ENCODE measurements around the gene BCL2L13.

Gene BCL2L13

DNA sequence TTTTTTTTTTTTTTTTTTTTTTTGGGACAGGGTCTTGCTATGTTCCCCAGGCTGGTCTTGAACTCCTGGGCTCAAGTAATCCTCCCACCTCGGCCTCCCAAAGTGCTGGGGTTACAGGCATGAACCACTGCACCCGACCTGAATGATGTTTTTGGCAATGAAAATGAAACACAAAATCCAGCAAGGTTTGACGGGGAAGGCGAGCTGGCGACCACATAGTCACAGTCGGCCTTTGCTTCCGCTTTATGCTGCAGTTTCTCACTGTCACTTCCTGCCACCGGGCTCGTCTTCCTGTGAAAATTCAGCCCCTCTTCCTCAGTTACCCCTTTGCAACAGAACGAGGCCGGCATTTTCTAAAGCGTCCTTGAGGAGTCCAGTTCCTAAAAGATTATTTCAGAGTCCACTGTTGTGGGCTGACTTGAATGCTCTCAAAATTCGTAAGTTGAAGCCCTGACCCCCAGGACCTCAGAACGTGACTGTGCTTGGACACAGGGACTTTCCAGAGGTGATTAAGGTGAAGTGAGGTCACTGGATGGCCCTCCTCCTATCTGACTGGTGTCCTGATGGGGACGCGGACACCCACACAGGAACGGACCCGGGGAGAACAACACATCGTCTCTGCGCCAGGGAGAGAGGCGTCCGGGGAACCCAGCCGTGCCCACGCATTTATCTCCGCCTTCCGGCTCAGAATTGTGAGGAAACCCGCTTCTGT, 138.6 kb downstream of the BCL2L13 start:
- peak in 1 of 2 donors; percentile 62 for DNase-seq (ENCODE audit: extremely low read depth in 1 of 2, low read depth in 1 of 2)

DNA sequence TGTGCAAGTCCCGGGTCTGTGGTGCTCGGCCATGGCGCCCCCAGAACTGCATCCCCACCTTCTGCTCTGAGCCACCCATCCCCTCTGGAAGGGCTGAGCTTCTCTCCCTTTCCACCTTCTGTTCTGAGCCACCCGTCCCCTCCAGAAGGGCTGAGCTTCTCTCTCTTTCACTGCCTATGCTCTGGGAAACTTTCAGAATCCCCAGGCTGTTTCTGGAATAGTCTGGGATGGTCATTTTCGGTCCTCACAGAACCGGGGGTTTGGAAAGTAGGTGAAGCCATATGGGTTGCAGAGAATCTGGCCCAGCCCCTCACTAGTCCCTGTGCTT, 139.1 kb downstream of the BCL2L13 start:
- no peak for DNase-seq (ENCODE audit: extremely low read depth in 1 of 2, low read depth in 1 of 2)

DNA sequence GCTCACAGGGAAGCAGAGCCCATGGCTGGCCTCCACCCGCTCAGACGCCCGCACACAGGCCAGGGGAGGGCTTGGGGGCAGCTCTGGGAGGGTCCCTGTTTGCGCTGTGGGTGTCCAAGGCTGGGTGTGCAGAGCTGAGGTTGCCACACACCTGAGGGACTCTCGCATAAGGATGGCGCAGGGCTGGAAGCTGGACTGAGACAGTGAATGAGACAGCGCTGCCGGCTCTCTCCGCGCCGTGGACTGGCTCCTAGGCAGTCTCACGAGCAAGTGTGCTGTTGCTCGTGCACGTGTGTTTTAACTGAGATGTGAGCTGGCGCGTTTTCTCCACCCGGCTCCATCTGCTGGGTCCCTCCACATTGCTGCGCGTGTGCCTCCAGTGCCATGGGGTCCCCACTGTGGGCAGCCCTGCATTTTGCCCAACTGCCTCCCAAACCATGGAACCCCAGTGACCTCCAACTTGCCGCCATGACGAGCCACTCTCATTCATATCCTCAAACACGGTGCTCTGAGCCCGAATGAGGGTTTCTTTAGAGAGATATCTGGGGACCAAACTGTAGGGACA, 139.9 kb downstream of the BCL2L13 start:
- no peak for DNase-seq (ENCODE audit: extremely low read depth in 1 of 2, low read depth in 1 of 2)

DNA sequence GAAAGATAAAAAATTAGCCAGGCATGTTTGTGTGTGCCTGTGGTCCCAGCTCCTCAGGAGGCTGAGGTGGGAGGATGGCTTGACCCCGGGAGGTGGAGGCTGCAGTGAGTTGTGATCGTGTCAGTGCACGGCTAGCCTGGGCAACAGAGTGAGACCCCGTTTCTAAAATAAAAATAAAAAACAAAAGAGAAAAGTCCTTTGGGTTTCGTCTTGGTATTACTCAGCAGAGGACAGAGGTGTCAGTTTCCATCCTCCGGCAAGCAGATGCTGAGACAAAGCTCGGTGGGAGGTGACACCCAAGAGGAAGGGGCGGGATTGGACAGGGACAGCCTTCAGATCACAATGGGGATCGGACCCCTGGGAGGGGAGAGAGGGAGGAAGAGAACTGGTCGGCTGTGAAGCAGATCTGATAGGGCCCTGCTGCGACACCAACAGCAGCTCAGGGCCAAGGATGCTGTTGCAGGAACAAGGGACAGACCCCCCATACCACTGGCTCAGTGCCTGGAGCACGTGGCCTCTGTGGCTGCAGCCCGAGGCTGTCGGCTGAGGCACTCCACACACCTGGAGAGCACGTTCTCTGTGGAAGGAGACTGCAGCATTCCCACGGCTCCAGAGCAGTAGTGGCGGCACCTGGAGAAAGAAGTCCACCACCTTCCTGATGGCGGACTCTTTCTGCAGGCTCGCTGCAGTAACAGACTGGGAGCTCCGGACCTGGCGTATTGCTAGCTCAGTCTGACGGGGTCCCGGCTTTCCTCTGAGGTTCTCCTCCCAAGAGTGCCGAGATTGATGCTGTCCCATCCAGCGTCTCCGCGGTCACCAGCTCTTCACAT, 140.9 kb downstream of the BCL2L13 start:
- DNase-seq (ENCODE audit: extremely low read depth in 1 of 2, low read depth in 1 of 2), result no peak

DNA sequence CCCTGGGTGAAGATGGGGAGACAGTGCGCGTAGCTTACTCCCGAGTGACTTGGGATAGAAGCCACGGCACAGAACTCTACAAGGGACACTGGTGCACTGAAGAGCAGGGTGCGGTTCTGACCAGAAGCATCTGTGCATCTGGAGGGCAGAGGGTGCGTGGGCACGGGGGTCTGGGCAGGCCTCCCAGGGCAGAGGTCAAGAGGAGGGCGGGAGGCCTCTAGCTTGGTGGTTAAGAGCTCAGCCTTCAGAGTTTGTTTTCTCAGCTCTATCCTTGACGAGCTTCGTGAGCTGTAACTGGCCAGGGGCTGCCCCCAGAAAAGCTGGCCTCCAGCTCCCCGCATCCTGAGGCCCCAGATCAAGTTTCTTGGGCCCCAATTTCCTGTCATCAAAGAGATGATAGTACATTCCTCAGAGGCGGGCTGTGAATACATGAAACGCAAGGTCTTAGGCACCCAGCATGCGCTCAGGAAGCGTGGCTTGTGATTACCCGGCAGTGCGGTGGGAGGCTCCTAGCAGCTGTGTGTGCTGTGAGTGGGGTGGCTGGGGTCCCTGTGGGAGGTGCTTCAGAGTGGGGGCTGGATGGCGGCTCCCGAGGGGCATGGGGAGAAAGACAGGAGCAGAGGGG, 141.7 kb downstream of the BCL2L13 start:
- no peak for DNase-seq (ENCODE audit: extremely low read depth in 1 of 2, low read depth in 1 of 2)

Measured in stimulated activated CD8-positive, alpha-beta memory T cell treated with anti-CD3 and anti-CD28 coated beads, Interleukin-7, amount 100 ng/mL, for 48 hours (primary cell).